HepG2 (cell line): ENCODE data around the gene HOXC9. TPM values are rescaled to one million over a fixed set of nuclear protein-coding genes. Genes with fewer than 3 reads are reported as not detected.

ENCODE experiments used
- ATF3 ChIP-seq: sonication (generic); formaldehyde crosslinking; IDR thresholded peaks from 2 replicates; pipeline ENCODE4 v1.4.0; 2020; ENCODE audit warnings: missing genetic modification reagents
- ETV6 ChIP-seq: sonication (generic); formaldehyde crosslinking; conservative IDR thresholded peaks from 2 replicates; pipeline ENCODE4 v1.4.0; 2020; ENCODE audit warnings: missing genetic modification reagents
- GATAD1 ChIP-seq: IDR thresholded peaks from 2 replicates; pipeline ENCODE4 v1.6.1; 2016; ENCODE audit warnings: missing genetic modification reagents, missing compliant biosample characterization
- HES4 ChIP-seq: sonication (generic); formaldehyde crosslinking; IDR thresholded peaks from 2 replicates; pipeline ENCODE4 v1.9.0; 2021; ENCODE audit warnings: mild to moderate bottlenecking, missing genetic modification reagents, borderline replicate concordance
- MLXIP ChIP-seq: sonication (generic); formaldehyde crosslinking; IDR thresholded peaks from 2 replicates; pipeline ENCODE4 v1.9.0; 2021; ENCODE audit warnings: missing genetic modification reagents, borderline replicate concordance
- NFIC ChIP-seq: IDR thresholded peaks from 2 replicates; pipeline ENCODE4 v1.6.1; 2012; ENCODE audit warnings: mild to moderate bottlenecking, low read length, inconsistent platforms
- NR2F6 ChIP-seq, 2 experiments: IDR thresholded peaks; 2 replicates each; pipeline ENCODE4 v1.6.1; 2016; ENCODE audit warnings: antibody characterized with exemption in 1 of 2, mild to moderate bottlenecking in 1 of 2
- PCBP1 ChIP-seq: fragments of 200-400 bp; formaldehyde crosslinking; IDR thresholded peaks from 2 replicates; pipeline ENCODE4 v1.6.1; 2017; ENCODE audit warnings: mild to moderate bottlenecking, low read depth, low read length, borderline replicate concordance
- POLR2AphosphoS5 ChIP-seq: IDR thresholded peaks from 2 replicates; pipeline ENCODE4 v1.6.1; 2012; ENCODE audit warnings: low read depth, low read length
- STAT5B ChIP-seq: sonication (generic); formaldehyde crosslinking; IDR thresholded peaks from 2 replicates; pipeline ENCODE4 v1.4.0; 2020; ENCODE audit warnings: missing genetic modification reagents
- ZBTB10 ChIP-seq: sonication (generic); formaldehyde crosslinking; IDR thresholded peaks from 2 replicates; pipeline ENCODE4 v1.4.0; 2020; ENCODE audit warnings: missing genetic modification reagents, borderline replicate concordance
- ZNF101 ChIP-seq: sonication (generic); formaldehyde crosslinking; IDR thresholded peaks from 2 replicates; pipeline ENCODE4 v1.4.0; 2020; ENCODE audit warnings: mild to moderate bottlenecking, low read depth, missing genetic modification reagents, borderline replicate concordance
- ZNF256 ChIP-seq: sonication (generic); formaldehyde crosslinking; conservative IDR thresholded peaks from 2 replicates; pipeline ENCODE4 v1.4.0; 2020; ENCODE audit warnings: missing genetic modification reagents
- ZNF281 ChIP-seq: sonication (generic); formaldehyde crosslinking; IDR thresholded peaks from 2 replicates; pipeline ENCODE4 v1.4.0; 2020; ENCODE audit warnings: missing genetic modification reagents, borderline replicate concordance
- ZNF572 ChIP-seq: sonication (generic); formaldehyde crosslinking; IDR thresholded peaks from 2 replicates; pipeline ENCODE4 v1.5.1; 2020; ENCODE audit warnings: mild to moderate bottlenecking, missing genetic modification reagents
- ZNF781 ChIP-seq: sonication (generic); formaldehyde crosslinking; IDR thresholded peaks from 2 replicates; pipeline ENCODE4 v1.5.1; 2020; ENCODE audit warnings: borderline replicate concordance, mild to moderate bottlenecking, missing genetic modification reagents; ENCODE audit errors: not compliant biosample characterization
- ZNF782 ChIP-seq: sonication (generic); formaldehyde crosslinking; IDR thresholded peaks from 2 replicates; pipeline ENCODE4 v1.4.0; 2020; ENCODE audit warnings: missing genetic modification reagents, mild to moderate bottlenecking, borderline replicate concordance
- ZSCAN22 ChIP-seq: sonication (generic); formaldehyde crosslinking; IDR thresholded peaks from 2 replicates; pipeline ENCODE4 v1.4.0; 2020; ENCODE audit warnings: mild to moderate bottlenecking, missing genetic modification reagents
- polyA plus RNA-seq, 8 experiments: library from polyadenylated mRNA; depleted of rRNA in 3 of 8; stranded (reverse) in 7 of 8; unstranded in 1 of 8; fragments of >200 nt; fragmentation: Illumina TruSeq in 4 of 8; extraction: Trizol in 4 of 8; gene quantifications; 2 replicates each; pipeline versions ENCODE4 v1.2.1 to v1.2.3, GENCODE V29; 2011 to 2016; ENCODE audit warnings: low read depth in 4 of 8, missing spikeins in 1 of 8, mixed read lengths in 1 of 8; ENCODE audit not compliant: insufficient read depth in 1 of 8
- total RNA-seq, 5 experiments: library from RNA; depleted of rRNA; stranded (reverse); fragments of >200 nt; fragmentation: Illumina TruSeq; extraction: Trizol; gene quantifications; 2 replicates each; pipeline ENCODE4 v1.2.3, GENCODE V29; 2016; ENCODE audit warnings: low read depth in 1 of 5

The HOXC9 gene
- total and polyA plus RNA-seq, 2 of the 13 experiments (the other 11 are each of a cell fraction or from before 2014, with no cell fraction given), result 0.11 to 1.1 TPM

GRCh38 chr12:53984901-53985691 lies 14.9 kb upstream of the HOXC9 start, which contains the start of gene HOXC10 (continued):
- no peak for TF ChIP-seq POLR2AphosphoS5
- no peak for TF ChIP-seq ZNF101 (CRISPR knock-in tag)
- peak; percentile 73 for TF ChIP-seq NR2F6 (IDR thresholded peaks at IDR 0.05)
- peak; percentile 88 for TF ChIP-seq NR2F6 (CRISPR knock-in tag; IDR thresholded peaks at IDR 0.05)
- TF ChIP-seq ZSCAN22 (CRISPR knock-in tag), result no peak
- TF ChIP-seq STAT5B (CRISPR knock-in tag), result no peak
- TF ChIP-seq PCBP1, result 0 out of 2 replicates have a peak, but pooled peaks have one; percentile 39
- 0 out of 2 replicates have a peak, but pooled peaks have one; percentile 24 for TF ChIP-seq GATAD1 (CRISPR knock-in tag)
- TF ChIP-seq ZNF781, result no peak
- TF ChIP-seq ZBTB10 (CRISPR knock-in tag), result no peak
- TF ChIP-seq ETV6, result no peak
- no peak for TF ChIP-seq ZNF782 (CRISPR knock-in tag)
- 0 out of 2 replicates have a peak, but pooled peaks have one; percentile 33 for TF ChIP-seq ATF3
- TF ChIP-seq ZNF572 (CRISPR knock-in tag), result 0 out of 2 replicates have a peak, but pooled peaks have one; percentile 40
- no peak for TF ChIP-seq HES4
- TF ChIP-seq ZNF281, result no peak
- TF ChIP-seq ZNF256 (CRISPR knock-in tag), result no peak
- no peak for TF ChIP-seq MLXIP (CRISPR knock-in tag)
- no peak for TF ChIP-seq NFIC
